Breast epithelium (tissue), 4 donors: Measurements from ENCODE around the gene XRCC6. TPM values are rescaled to one million over a fixed set of nuclear protein-coding genes. Genes with fewer than 3 reads are reported as not detected.

ENCODE experiments used
- DNase-seq, 2 donors: peaks; one replicate each; pipeline ENCODE4 v3.0.0-alpha.2; 2019; ENCODE audit warnings: low spot score in 2 of 2
- H3K27ac ChIP-seq, 2 donors: fragments of 200-600 bp; sonication (generic) in 1 of 2; one replicate each; pipeline ENCODE4 v1.5.1; 2016 to 2019; ENCODE audit warnings: mild to moderate bottlenecking in 1 of 2
- H3K27me3 ChIP-seq, 2 donors: fragments of 200-600 bp; sonication (generic) in 1 of 2; one replicate each; pipeline versions ENCODE4 v1.5.1 to v1.6.0; 2017 to 2019; ENCODE audit warnings: control low read depth in 1 of 2, mild to moderate bottlenecking in 1 of 2
- H3K36me3 ChIP-seq: fragments of 200-600 bp; one replicate; pipeline ENCODE4 v1.5.1; 2019
- H3K4me1 ChIP-seq, 2 donors: fragments of 200-600 bp; sonication (generic); one replicate each; pipeline ENCODE4 v1.5.1; 2016 to 2019; ENCODE audit warnings: control low read depth in 1 of 2
- H3K4me3 ChIP-seq, 3 donors: fragments of 200-600 bp; sonication (generic); 1 replicate in 2 of 3; 2 replicates in 1 of 3; pipeline ENCODE4 v1.5.1; 2016 to 2019; ENCODE audit warnings: mild to moderate bottlenecking in 3 of 3, moderate library complexity in 2 of 3
- H3K9me3 ChIP-seq, 2 donors: fragments of 200-600 bp; sonication (generic) in 1 of 2; one replicate each; pipeline ENCODE4 v1.5.1; 2016 to 2019; ENCODE audit warnings: control low read depth in 1 of 2
- CTCF ChIP-seq, 3 donors: fragments of 450-650 bp; IDR thresholded peaks; one replicate each; pipeline ENCODE4 v1.5.1; 2016 to 2017; ENCODE audit warnings: antibody characterized with exemption in 3 of 3, mild to moderate bottlenecking in 3 of 3, moderate library complexity in 3 of 3
- POLR2A ChIP-seq: fragments of 450-650 bp; IDR thresholded peaks from one replicate; pipeline ENCODE4 v1.6.1; 2016; ENCODE audit warnings: antibody characterized with exemption, mild to moderate bottlenecking, moderate library complexity
- POLR2AphosphoS5 ChIP-seq, 3 donors: sonication (generic); formaldehyde crosslinking; IDR thresholded peaks; one replicate each; pipeline ENCODE4 v1.6.1; 2017; ENCODE audit warnings: antibody characterized with exemption in 3 of 3
- intact Hi-C: fragments of 100-400 bp; cut with DNase I; formaldehyde crosslinking; loops from one replicate; pipeline ENCODE4 v1.15.1; 2023; ENCODE audit warnings: low total_unique reads
- total RNA-seq, 3 donors: library from RNA; depleted of rRNA; stranded (reverse); fragments of >200 nt; gene quantifications; one replicate each; pipeline ENCODE4 v1.1.0, GENCODE V29; 2016

The XRCC6 gene
- total RNA-seq, 3 donors from 2014 or later = 194 to 232 (median 220) TPM

GRCh38 chr22:41638124-41638523 is 17.0 kb downstream of the XRCC6 start:
- Histone ChIP-seq H3K27me3 (no peaks in the 10 kb centered on the region), H3K36me3 (no peaks in the 10 kb centered on the region), H3K4me1 (no peaks in the 10 kb centered on the region), H3K27ac (no peak overlapping the region), H3K9me3 (no peaks in the 10 kb centered on the region), H3K4me3 (no peak overlapping the region)
- no peak for DNase-seq
- intact Hi-C loops = no loop called here
- TF ChIP-seq POLR2AphosphoS5 (IDR thresholded peaks at IDR 0.05) (no peak), POLR2A (no peak), CTCF (IDR thresholded peaks at IDR 0.05) (no peak)

GRCh38 chr22:41638748-41639147 is 17.7 kb downstream of the XRCC6 start:
- Histone ChIP-seq H3K9me3 (no peaks in the 10 kb centered on the region), H3K4me3 (no peak overlapping the region), H3K27ac (no peak overlapping the region), H3K27me3 (no peaks in the 10 kb centered on the region), H3K4me1 (no peaks in the 10 kb centered on the region), H3K36me3 (no peaks in the 10 kb centered on the region)
- intact Hi-C loops = no loop called here
- TF ChIP-seq POLR2A (no peak), POLR2AphosphoS5 (IDR thresholded peaks at IDR 0.05) (no peak), CTCF (IDR thresholded peaks at IDR 0.05) (no peak)
- no peak for DNase-seq

- Histone ChIP-seq H3K4me1 (no peaks in the 10 kb centered on the region), H3K36me3 (no peaks in the 10 kb centered on the region), H3K9me3 (no peaks in the 10 kb centered on the region), H3K27me3 (no peaks in the 10 kb centered on the region), H3K27ac (no peak overlapping the region), H3K4me3 (no peak overlapping the region)
- intact Hi-C loops = no loop called here
- TF ChIP-seq POLR2AphosphoS5 (IDR thresholded peaks at IDR 0.05) (no peak), CTCF (IDR thresholded peaks at IDR 0.05) (no peak), POLR2A (no peak)
- DNase-seq = no peak
These were observed 20.8 kb downstream of the XRCC6 start for GRCh38 chr22:41641854-41642253.

- intact Hi-C loops = no loop called here
- Histone ChIP-seq H3K36me3 (no peaks in the 10 kb centered on the region), H3K27ac (no peak overlapping the region), H3K27me3 (no peaks in the 10 kb centered on the region), H3K9me3 (no peaks in the 10 kb centered on the region), H3K4me3 (no peak overlapping the region), H3K4me1 (no peaks in the 10 kb centered on the region)
- no peak for DNase-seq
- no peak for TF ChIP-seq CTCF (IDR thresholded peaks at IDR 0.05)
- no peak for TF ChIP-seq POLR2AphosphoS5 (IDR thresholded peaks at IDR 0.05)
- no peak for TF ChIP-seq POLR2A
These were observed 21.4 kb downstream of the XRCC6 start for GRCh38 chr22:41642331-41643110.

- Histone ChIP-seq H3K4me3 (no peak overlapping the region), H3K27ac (no peak overlapping the region), H3K9me3 (no peaks in the 10 kb centered on the region), H3K27me3 (no peaks in the 10 kb centered on the region), H3K36me3 (no peaks in the 10 kb centered on the region), H3K4me1 (no peaks in the 10 kb centered on the region)
- TF ChIP-seq POLR2A (no peak), CTCF (IDR thresholded peaks at IDR 0.05) (no peak), POLR2AphosphoS5 (IDR thresholded peaks at IDR 0.05) (no peak)
- no peak for DNase-seq
- intact Hi-C loops = no loop called here
These were observed 26.7 kb downstream of the XRCC6 start for GRCh38 chr22:41647771-41648170.
